HepG2 (cell line): ENCODE measurements around the gene CLIP2. TPM values are rescaled to one million over a fixed set of nuclear protein-coding genes. Genes with fewer than 3 reads are reported as not detected.

ENCODE experiments used
- GABPA ChIP-seq, 2 experiments: IDR thresholded peaks; 2 replicates each; pipeline ENCODE4 v1.6.1; 2011 to 2016; ENCODE audit warnings: low read depth in 2 of 2, low read length in 1 of 2, missing biosample characterization in 1 of 2, missing genetic modification characterization in 1 of 2
- polyA plus RNA-seq, 8 experiments: library from polyadenylated mRNA; depleted of rRNA in 3 of 8; stranded (reverse) in 7 of 8; unstranded in 1 of 8; fragments of >200 nt; fragmentation: Illumina TruSeq in 4 of 8; extraction: Trizol in 4 of 8; gene quantifications; 2 replicates each; pipeline versions ENCODE4 v1.2.1 to v1.2.3, GENCODE V29; 2011 to 2016; ENCODE audit warnings: low read depth in 4 of 8, missing spikeins in 1 of 8, mixed read lengths in 1 of 8; ENCODE audit not compliant: insufficient read depth in 1 of 8
- total RNA-seq, 5 experiments: library from RNA; depleted of rRNA; stranded (reverse); fragments of >200 nt; fragmentation: Illumina TruSeq; extraction: Trizol; gene quantifications; 2 replicates each; pipeline ENCODE4 v1.2.3, GENCODE V29; 2016; ENCODE audit warnings: low read depth in 1 of 5
- TF ChIP-seq, protein P1 (sequence below): sonication (generic); formaldehyde crosslinking; conservative IDR thresholded peaks from 2 replicates; pipeline ENCODE4 v1.4.0; 2020; ENCODE audit warnings: missing genetic modification reagents
- TF ChIP-seq, protein P2 (sequence below): sonication (generic); formaldehyde crosslinking; IDR thresholded peaks from 2 replicates; pipeline ENCODE4 v1.4.0; 2020; ENCODE audit warnings: mild to moderate bottlenecking, missing genetic modification reagents
- TF ChIP-seq, protein P3 (sequence below): sonication (generic); formaldehyde crosslinking; IDR thresholded peaks from 2 replicates; pipeline ENCODE4 v1.5.1; 2020; ENCODE audit warnings: mild to moderate bottlenecking, missing genetic modification reagents, moderate library complexity

Gene CLIP2
- total and polyA plus RNA-seq, 2 of the 13 experiments (the other 11 are each of a cell fraction or from before 2014, with no cell fraction given): 6.5 to 17.4 TPM

DNA sequence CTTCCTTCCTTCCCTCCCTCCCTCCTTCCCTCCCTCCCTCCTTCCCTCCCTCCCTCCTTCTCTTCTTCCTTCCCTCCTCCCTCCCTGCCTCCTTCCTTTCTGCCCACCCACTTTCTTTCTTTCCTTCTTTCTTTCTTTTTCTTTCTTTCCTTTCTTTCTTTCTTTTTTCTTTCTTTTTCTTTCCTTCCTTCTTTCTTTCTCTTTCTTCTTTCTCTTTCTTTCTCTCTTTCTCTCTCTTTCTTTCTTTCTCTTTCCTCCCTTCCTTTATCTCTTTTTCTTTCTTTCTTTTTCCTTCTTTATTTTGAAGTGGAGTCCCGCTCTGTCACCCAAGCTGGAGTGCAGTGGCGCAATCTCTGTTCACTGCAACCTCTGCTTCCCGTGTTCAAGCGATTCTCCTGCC, 130.8 kb downstream of the CLIP2 start (continued):
- TF ChIP-seq, protein P1, sequence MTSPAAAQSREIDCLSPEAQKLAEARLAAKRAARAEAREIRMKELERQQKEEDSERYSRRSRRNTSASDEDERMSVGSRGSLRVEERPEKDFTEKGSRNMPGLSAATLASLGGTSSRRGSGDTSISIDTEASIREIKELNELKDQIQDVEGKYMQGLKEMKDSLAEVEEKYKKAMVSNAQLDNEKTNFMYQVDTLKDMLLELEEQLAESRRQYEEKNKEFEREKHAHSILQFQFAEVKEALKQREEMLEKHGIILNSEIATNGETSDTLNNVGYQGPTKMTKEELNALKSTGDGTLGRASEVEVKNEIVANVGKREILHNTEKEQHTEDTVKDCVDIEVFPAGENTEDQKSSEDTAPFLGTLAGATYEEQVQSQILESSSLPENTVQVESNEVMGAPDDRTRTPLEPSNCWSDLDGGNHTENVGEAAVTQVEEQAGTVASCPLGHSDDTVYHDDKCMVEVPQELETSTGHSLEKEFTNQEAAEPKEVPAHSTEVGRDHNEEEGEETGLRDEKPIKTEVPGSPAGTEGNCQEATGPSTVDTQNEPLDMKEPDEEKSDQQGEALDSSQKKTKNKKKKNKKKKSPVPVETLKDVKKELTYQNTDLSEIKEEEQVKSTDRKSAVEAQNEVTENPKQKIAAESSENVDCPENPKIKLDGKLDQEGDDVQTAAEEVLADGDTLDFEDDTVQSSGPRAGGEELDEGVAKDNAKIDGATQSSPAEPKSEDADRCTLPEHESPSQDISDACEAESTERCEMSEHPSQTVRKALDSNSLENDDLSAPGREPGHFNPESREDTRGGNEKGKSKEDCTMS (CRISPR knock-in tag): no peak
- TF ChIP-seq GABPA (IDR thresholded peaks at IDR 0.05; ENCODE audit: low read depth, low read length) (no peak), GABPA (CRISPR knock-in tag; IDR thresholded peaks at IDR 0.05; ENCODE audit: low read depth) (no peak)
- TF ChIP-seq, protein P2, sequence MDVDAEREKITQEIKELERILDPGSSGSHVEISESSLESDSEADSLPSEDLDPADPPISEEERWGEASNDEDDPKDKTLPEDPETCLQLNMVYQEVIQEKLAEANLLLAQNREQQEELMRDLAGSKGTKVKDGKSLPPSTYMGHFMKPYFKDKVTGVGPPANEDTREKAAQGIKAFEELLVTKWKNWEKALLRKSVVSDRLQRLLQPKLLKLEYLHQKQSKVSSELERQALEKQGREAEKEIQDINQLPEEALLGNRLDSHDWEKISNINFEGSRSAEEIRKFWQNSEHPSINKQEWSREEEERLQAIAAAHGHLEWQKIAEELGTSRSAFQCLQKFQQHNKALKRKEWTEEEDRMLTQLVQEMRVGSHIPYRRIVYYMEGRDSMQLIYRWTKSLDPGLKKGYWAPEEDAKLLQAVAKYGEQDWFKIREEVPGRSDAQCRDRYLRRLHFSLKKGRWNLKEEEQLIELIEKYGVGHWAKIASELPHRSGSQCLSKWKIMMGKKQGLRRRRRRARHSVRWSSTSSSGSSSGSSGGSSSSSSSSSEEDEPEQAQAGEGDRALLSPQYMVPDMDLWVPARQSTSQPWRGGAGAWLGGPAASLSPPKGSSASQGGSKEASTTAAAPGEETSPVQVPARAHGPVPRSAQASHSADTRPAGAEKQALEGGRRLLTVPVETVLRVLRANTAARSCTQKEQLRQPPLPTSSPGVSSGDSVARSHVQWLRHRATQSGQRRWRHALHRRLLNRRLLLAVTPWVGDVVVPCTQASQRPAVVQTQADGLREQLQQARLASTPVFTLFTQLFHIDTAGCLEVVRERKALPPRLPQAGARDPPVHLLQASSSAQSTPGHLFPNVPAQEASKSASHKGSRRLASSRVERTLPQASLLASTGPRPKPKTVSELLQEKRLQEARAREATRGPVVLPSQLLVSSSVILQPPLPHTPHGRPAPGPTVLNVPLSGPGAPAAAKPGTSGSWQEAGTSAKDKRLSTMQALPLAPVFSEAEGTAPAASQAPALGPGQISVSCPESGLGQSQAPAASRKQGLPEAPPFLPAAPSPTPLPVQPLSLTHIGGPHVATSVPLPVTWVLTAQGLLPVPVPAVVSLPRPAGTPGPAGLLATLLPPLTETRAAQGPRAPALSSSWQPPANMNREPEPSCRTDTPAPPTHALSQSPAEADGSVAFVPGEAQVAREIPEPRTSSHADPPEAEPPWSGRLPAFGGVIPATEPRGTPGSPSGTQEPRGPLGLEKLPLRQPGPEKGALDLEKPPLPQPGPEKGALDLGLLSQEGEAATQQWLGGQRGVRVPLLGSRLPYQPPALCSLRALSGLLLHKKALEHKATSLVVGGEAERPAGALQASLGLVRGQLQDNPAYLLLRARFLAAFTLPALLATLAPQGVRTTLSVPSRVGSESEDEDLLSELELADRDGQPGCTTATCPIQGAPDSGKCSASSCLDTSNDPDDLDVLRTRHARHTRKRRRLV (CRISPR knock-in tag): no peak
- TF ChIP-seq, protein P3, sequence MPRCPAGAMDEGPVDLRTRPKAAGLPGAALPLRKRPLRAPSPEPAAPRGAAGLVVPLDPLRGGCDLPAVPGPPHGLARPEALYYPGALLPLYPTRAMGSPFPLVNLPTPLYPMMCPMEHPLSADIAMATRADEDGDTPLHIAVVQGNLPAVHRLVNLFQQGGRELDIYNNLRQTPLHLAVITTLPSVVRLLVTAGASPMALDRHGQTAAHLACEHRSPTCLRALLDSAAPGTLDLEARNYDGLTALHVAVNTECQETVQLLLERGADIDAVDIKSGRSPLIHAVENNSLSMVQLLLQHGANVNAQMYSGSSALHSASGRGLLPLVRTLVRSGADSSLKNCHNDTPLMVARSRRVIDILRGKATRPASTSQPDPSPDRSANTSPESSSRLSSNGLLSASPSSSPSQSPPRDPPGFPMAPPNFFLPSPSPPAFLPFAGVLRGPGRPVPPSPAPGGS (CRISPR knock-in tag): no peak
